ENCODE measurements around the gene XRRA1.

- TF ChIP-seq, protein P1, sequence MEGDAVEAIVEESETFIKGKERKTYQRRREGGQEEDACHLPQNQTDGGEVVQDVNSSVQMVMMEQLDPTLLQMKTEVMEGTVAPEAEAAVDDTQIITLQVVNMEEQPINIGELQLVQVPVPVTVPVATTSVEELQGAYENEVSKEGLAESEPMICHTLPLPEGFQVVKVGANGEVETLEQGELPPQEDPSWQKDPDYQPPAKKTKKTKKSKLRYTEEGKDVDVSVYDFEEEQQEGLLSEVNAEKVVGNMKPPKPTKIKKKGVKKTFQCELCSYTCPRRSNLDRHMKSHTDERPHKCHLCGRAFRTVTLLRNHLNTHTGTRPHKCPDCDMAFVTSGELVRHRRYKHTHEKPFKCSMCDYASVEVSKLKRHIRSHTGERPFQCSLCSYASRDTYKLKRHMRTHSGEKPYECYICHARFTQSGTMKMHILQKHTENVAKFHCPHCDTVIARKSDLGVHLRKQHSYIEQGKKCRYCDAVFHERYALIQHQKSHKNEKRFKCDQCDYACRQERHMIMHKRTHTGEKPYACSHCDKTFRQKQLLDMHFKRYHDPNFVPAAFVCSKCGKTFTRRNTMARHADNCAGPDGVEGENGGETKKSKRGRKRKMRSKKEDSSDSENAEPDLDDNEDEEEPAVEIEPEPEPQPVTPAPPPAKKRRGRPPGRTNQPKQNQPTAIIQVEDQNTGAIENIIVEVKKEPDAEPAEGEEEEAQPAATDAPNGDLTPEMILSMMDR (conservative IDR thresholded peaks at IDR 0.05; ENCODE audit: low read depth, low read length), result no peak
- no peak for TF ChIP-seq EZH2 (IDR thresholded peaks at IDR 0.05; ENCODE audit: low read length, unreplicated experiment)
Measured at GRCh38 chr11:74949753-74950137, 854 bp upstream of the XRRA1 start.

All from PC-3 (cell line).